Thoracic aorta (tissue), 2 donors: ENCODE results near the gene OR51F1. TPM values are rescaled to one million over a fixed set of nuclear protein-coding genes. Genes with fewer than 3 reads are reported as not detected.
"Not testable (repeated sequence)": the region's sequence is repeated elsewhere in the genome, so short reads cannot be mapped to it uniquely, and the experiment has no call there.

Experiments
- ATAC-seq: fragments of 150-250 bp; one replicate; pipeline ENCODE4 v1.8.0; 2017; ENCODE audit warnings: low read depth; ENCODE audit not compliant: insufficient number of reproducible peaks, low FRiP score
- DNase-seq: peaks from one replicate; pipeline ENCODE4 v3.0.0-alpha.2; 2020; ENCODE audit warnings: low spot score
- H3K27ac ChIP-seq, 2 donors: fragments of 200-600 bp; sonication (generic); 1 replicate in 1 of 2; 2 replicates in 1 of 2; pipeline ENCODE4 v1.5.1; 2016; ENCODE audit warnings: mild to moderate bottlenecking in 2 of 2, moderate library complexity in 2 of 2
- H3K27me3 ChIP-seq: fragments of 200-600 bp; sonication (generic); replicated peaks from 2 replicates; pipeline ENCODE4 v1.6.0; 2016; ENCODE audit warnings: mild to moderate bottlenecking; ENCODE audit not compliant: insufficient read depth
- H3K36me3 ChIP-seq: fragments of 200-600 bp; sonication (generic); one replicate; pipeline ENCODE4 v1.5.1; 2016
- H3K4me1 ChIP-seq, 2 donors: fragments of 200-600 bp; sonication (generic); 1 replicate in 1 of 2; 2 replicates in 1 of 2; pipeline versions ENCODE4 v1.5.1 to v1.6.0; 2016; ENCODE audit warnings: low read depth in 2 of 2, mild to moderate bottlenecking in 1 of 2; ENCODE audit not compliant: control insufficient read depth in 1 of 2
- H3K4me3 ChIP-seq: fragments of 200-600 bp; sonication (generic); 2 replicates; pipeline ENCODE4 v1.5.1; 2016; ENCODE audit warnings: mild to moderate bottlenecking
- H3K9me3 ChIP-seq: fragments of 200-600 bp; sonication (generic); 2 replicates; pipeline ENCODE4 v1.5.1; 2016
- CTCF ChIP-seq: fragments of 200-600 bp; sonication (generic); IDR thresholded peaks from one replicate; pipeline ENCODE4 v1.5.1; 2019; ENCODE audit warnings: antibody characterized with exemption
- total RNA-seq, 2 donors: library from RNA; depleted of rRNA; stranded (reverse); fragments of >200 nt; gene quantifications; one replicate each; pipeline versions ENCODE4 v1.1.0 to v1.2.3, GENCODE V29; 2016

Gene OR51F1
- total RNA-seq, 2 donors from 2014 or later, result not detected

- DNase-seq, result no peak
- no peak for TF ChIP-seq CTCF
- no peaks in the 10 kb centered on the region for H3K9me3 ChIP-seq
- H3K36me3 ChIP-seq, result no peaks in the 10 kb centered on the region
- no peaks in the 10 kb centered on the region for H3K4me1 ChIP-seq
- H3K4me3 ChIP-seq, result no peak overlapping the region
- no peaks in the 10 kb centered on the region for H3K27me3 ChIP-seq
- H3K27ac ChIP-seq, result no peak overlapping the region
- no peak for ATAC-seq
Measured at GRCh38 chr11:4763096-4763495, 6.6 kb downstream of the OR51F1 start.

GRCh38 chr11:4751201-4751600, 18.5 kb downstream of the OR51F1 start:
- no peaks in the 10 kb centered on the region for H3K4me1 ChIP-seq
- no peaks in the 10 kb centered on the region for H3K27me3 ChIP-seq
- no peak overlapping the region for H3K27ac ChIP-seq
- no peaks in the 10 kb centered on the region for H3K36me3 ChIP-seq
- H3K9me3 ChIP-seq, result no peaks in the 10 kb centered on the region
- H3K4me3 ChIP-seq, result no peak overlapping the region
- DNase-seq (no peak), ATAC-seq (no peak)
- no peak for TF ChIP-seq CTCF

GRCh38 chr11:4748438-4748837, 21.3 kb downstream of the OR51F1 start:
- Histone ChIP-seq H3K36me3 (no peaks in the 10 kb centered on the region), H3K9me3 (no peaks in the 10 kb centered on the region), H3K4me3 (no peak overlapping the region), H3K27me3 (no peaks in the 10 kb centered on the region), H3K4me1 (no peaks in the 10 kb centered on the region), H3K27ac (no peak overlapping the region)
- no peak for TF ChIP-seq CTCF
- ATAC-seq (no peak), DNase-seq (no peak)

- Histone ChIP-seq H3K27ac (no peak overlapping the region), H3K4me3 (no peak overlapping the region), H3K36me3 (no peaks in the 10 kb centered on the region), H3K9me3 (no peaks in the 10 kb centered on the region), H3K27me3 (no peaks in the 10 kb centered on the region), H3K4me1 (no peaks in the 10 kb centered on the region)
- TF ChIP-seq CTCF, result no peak
- no peak for ATAC-seq
- DNase-seq, result no peak
Measured at GRCh38 chr11:4740735-4741134, 29.0 kb downstream of the OR51F1 start.

- DNase-seq (no peak), ATAC-seq (no peak)
- Histone ChIP-seq H3K36me3 (no peaks in the 10 kb centered on the region), H3K9me3 (no peaks in the 10 kb centered on the region), H3K27ac (no peak overlapping the region), H3K27me3 (no peaks in the 10 kb centered on the region), H3K4me1 (no peaks in the 10 kb centered on the region), H3K4me3 (no peak overlapping the region)
- TF ChIP-seq CTCF, result no peak
Measured at GRCh38 chr11:4727171-4727570, 42.6 kb downstream of the OR51F1 start.

GRCh38 chr11:4722616-4723534, 46.9 kb downstream of the OR51F1 start:
- H3K4me3 ChIP-seq, H3K4me1 ChIP-seq, ATAC-seq, H3K27me3 ChIP-seq, H3K27ac ChIP-seq, H3K9me3 ChIP-seq, DNase-seq, H3K36me3 ChIP-seq: not testable (repeated sequence)
